Activated CD4-positive, alpha-beta T cell treated with anti-CD3 and anti-CD28 coated beads for 36 hours (primary cell): ENCODE measurements around the gene LAMA3. TPM values are rescaled to one million over a fixed set of nuclear protein-coding genes. Genes with fewer than 3 reads are reported as not detected.

Experiments
- ATAC-seq: fragments of 200-7000 bp; cut with Tn5 transposase; one replicate; pipeline ENCODE4 v1.10.0; 2021; ENCODE audit warnings: mild to moderate bottlenecking, moderate library complexity
- CTCF ChIA-PET: fragments of 350-600 bp; sonication (Branson Sonifier 250); formaldehyde crosslinking; loops from one replicate; lab custom pipeline; 2021; ENCODE audit warnings: antibody characterized with exemption; lab: Charles Lee
- POLR2A ChIA-PET: fragments of 350-600 bp; sonication (Branson Sonifier 250); formaldehyde crosslinking; loops from one replicate; lab custom pipeline; 2021; ENCODE audit warnings: antibody characterized with exemption, inconsistent platforms; lab: Charles Lee
- DNase-seq: peaks from one replicate; pipeline ENCODE4 v3.0.0-alpha.2; 2020
- H3K27ac Mint-ChIP-seq: one replicate; pipeline ENCODE4 v1.8.0; 2021; ENCODE audit warnings: mixed read lengths
- H3K27me3 Mint-ChIP-seq: one replicate; pipeline ENCODE4 v1.8.0; 2021; ENCODE audit warnings: mixed read lengths
- H3K36me3 Mint-ChIP-seq: one replicate; pipeline ENCODE4 v1.8.0; 2021; ENCODE audit warnings: low read depth, mixed read lengths
- H3K4me1 Mint-ChIP-seq: one replicate; pipeline ENCODE4 v1.8.0; 2021; ENCODE audit warnings: mixed read lengths
- H3K4me3 Mint-ChIP-seq: one replicate; pipeline ENCODE4 v1.8.0; 2021; ENCODE audit warnings: mild to moderate bottlenecking, moderate library complexity, mixed read lengths
- H3K9me3 Mint-ChIP-seq: one replicate; pipeline ENCODE4 v1.8.0; 2021; ENCODE audit warnings: low read depth, mixed read lengths
- intact Hi-C, 2 experiments: fragments of 100-400 bp; cut with DNase I in 1 of 2; cut with micrococcal nuclease in 1 of 2; formaldehyde crosslinking; loops; one replicate each; pipeline versions ENCODE4 v1.14.2 to v1.15.1; 2022 to 2024; cut with DNase I, micrococcal nuclease
- total RNA-seq, 2 experiments: library from RNA; stranded (reverse); gene quantifications; one replicate each; pipeline ENCODE4 v1.2.3, GENCODE V29; 2021

Gene LAMA3
- total RNA-seq, 2 experiments from 2014 or later = 0.07 to 0.09 TPM

GRCh38 chr18:23824669-23825068 lies 135.4 kb downstream of the LAMA3 start:
- Mint-ChIP-seq H3K27ac (no peak overlapping the region), H3K4me3 (no peak overlapping the region), H3K27me3 (peaks cover 2% of the 10 kb centered on the region), H3K36me3 (no peaks in the 10 kb centered on the region), H3K4me1 (peaks cover 46% of the 10 kb centered on the region), H3K9me3 (no peaks in the 10 kb centered on the region)
- ATAC-seq = peak; percentile 68
- POLR2A ChIA-PET = no interaction called here
- CTCF ChIA-PET = interaction anchor here (1.2 to 1.6 kb wide), 3 partner anchors 13 to 94 kb away, joined by 3 to 4 read pairs (median 4); no protein-coding TSS in a partner anchor
- DNase-seq = no peak
- intact Hi-C loops = loop anchor here (1.0 to 5.0 kb wide), 3 partner anchors 93 to 295 kb away; no protein-coding TSS in a partner anchor

- Mint-ChIP-seq H3K27ac (no peak overlapping the region), H3K4me1 (peaks cover 46% of the 10 kb centered on the region)
- CTCF ChIA-PET = interaction anchor here (0.6 to 1.6 kb wide), 3 partner anchors 12 to 507 kb away, joined by 3 to 5 read pairs (median 3); no protein-coding TSS in a partner anchor
Observed at GRCh38 chr18:23825496-23825895, 136.2 kb downstream of the LAMA3 start.

GRCh38 chr18:23825978-23826405 lies 136.7 kb downstream of the LAMA3 start:
- Mint-ChIP-seq H3K36me3 (no peaks in the 10 kb centered on the region), H3K27me3 (peaks cover 2% of the 10 kb centered on the region), H3K4me1 (peaks cover 46% of the 10 kb centered on the region), H3K4me3 (peak overlapping the region; percentile 13), H3K9me3 (no peaks in the 10 kb centered on the region), H3K27ac (peak overlapping the region; percentile 70)
- peak; percentile 21 for DNase-seq
- POLR2A ChIA-PET = no interaction called here
- ATAC-seq = peak; percentile 32
- CTCF ChIA-PET = interaction anchor here (1.4 to 1.6 kb wide), 2 partner anchors 12 to 88 kb away, joined by 3 to 5 read pairs; no protein-coding TSS in a partner anchor
- intact Hi-C loops = loop anchor here (2.0 to 5.0 kb wide), 3 partner anchors 91 to 187 kb away; no protein-coding TSS in a partner anchor

More at GRCh38 chr18:23825496-23825895, 136.2 kb downstream of the LAMA3 start:
- DNase-seq (no peak), ATAC-seq (no peak)
- no peaks in the 10 kb centered on the region for H3K36me3 Mint-ChIP-seq
- no peak overlapping the region for H3K4me3 Mint-ChIP-seq
- intact Hi-C loops = loop anchor here (2.0 to 5.0 kb wide), 2 partner anchors 92 to 93 kb away; no protein-coding TSS in a partner anchor
- POLR2A ChIA-PET = no interaction called here
- H3K27me3 Mint-ChIP-seq = peaks cover 2% of the 10 kb centered on the region
- no peaks in the 10 kb centered on the region for H3K9me3 Mint-ChIP-seq

GRCh38 chr18:23826850-23827620 lies 137.8 kb downstream of the LAMA3 start:
- Mint-ChIP-seq H3K4me3 (no peak overlapping the region), H3K27ac (no peak overlapping the region), H3K4me1 (peaks cover 46% of the 10 kb centered on the region), H3K36me3 (no peaks in the 10 kb centered on the region), H3K27me3 (peaks cover 2% of the 10 kb centered on the region), H3K9me3 (no peaks in the 10 kb centered on the region)
- ChIA-PET CTCF (no interaction called here), POLR2A (no interaction called here)
- intact Hi-C loops = loop anchor here (2.0 to 5.0 kb wide), 2 partner anchors 90 to 186 kb away; no protein-coding TSS in a partner anchor
- DNase-seq = no peak
- ATAC-seq = no peak

- ATAC-seq = no peak
- peaks cover 46% of the 10 kb centered on the region for H3K4me1 Mint-ChIP-seq
- DNase-seq = no peak
- H3K9me3 Mint-ChIP-seq = no peaks in the 10 kb centered on the region
- H3K4me3 Mint-ChIP-seq = no peak overlapping the region
- intact Hi-C loops = loop anchor here (2.0 to 5.0 kb wide), 3 partner anchors 90 to 227 kb away; no protein-coding TSS in a partner anchor
- no peaks in the 10 kb centered on the region for H3K36me3 Mint-ChIP-seq
- peaks cover under 1% of the 10 kb centered on the region for H3K27me3 Mint-ChIP-seq
- POLR2A ChIA-PET = interaction anchor here (0.6 to 1.1 kb wide), 2 partner anchors 226 to 311 kb away, joined by 3 read pairs; partner anchors contain the start of gene CABYR
- H3K27ac Mint-ChIP-seq = no peak overlapping the region
- CTCF ChIA-PET = interaction anchor here (1.7 to 2.2 kb wide), 2 partner anchors 11 to 14 kb away, joined by 5 to 6 read pairs; no protein-coding TSS in a partner anchor
Observed at GRCh38 chr18:23827681-23828080, 138.4 kb downstream of the LAMA3 start.

- POLR2A ChIA-PET = interaction anchor here (0.7 to 1.1 kb wide), 3 partner anchors 201 to 227 kb away, joined by 3 read pairs; no protein-coding TSS in a partner anchor
- Mint-ChIP-seq H3K27me3 (no peaks in the 10 kb centered on the region), H3K36me3 (no peaks in the 10 kb centered on the region), H3K9me3 (no peaks in the 10 kb centered on the region), H3K27ac (no peak overlapping the region), H3K4me1 (peaks cover 46% of the 10 kb centered on the region), H3K4me3 (no peak overlapping the region)
- ATAC-seq (peak; percentile 94), DNase-seq (peak; percentile 48)
- CTCF ChIA-PET = interaction anchor here (0.6 to 2.2 kb wide), 7 partner anchors 10 to 287 kb away, joined by 3 to 6 read pairs (median 3); no protein-coding TSS in a partner anchor
- intact Hi-C loops = loop anchor here (2.0 to 5.0 kb wide), 2 partner anchors 89 to 226 kb away; no protein-coding TSS in a partner anchor
Observed at GRCh38 chr18:23828426-23828825, 139.2 kb downstream of the LAMA3 start.

GRCh38 chr18:23832911-23833310 lies 143.7 kb downstream of the LAMA3 start:
- ATAC-seq (no peak), DNase-seq (no peak)
- no peak overlapping the region for H3K4me3 Mint-ChIP-seq
- no peak overlapping the region for H3K27ac Mint-ChIP-seq
- ChIA-PET CTCF (no interaction called here), POLR2A (no interaction called here)
- peaks cover 12% of the 10 kb centered on the region for H3K4me1 Mint-ChIP-seq
- no peaks in the 10 kb centered on the region for H3K36me3 Mint-ChIP-seq
- no peaks in the 10 kb centered on the region for H3K27me3 Mint-ChIP-seq
- H3K9me3 Mint-ChIP-seq = no peaks in the 10 kb centered on the region
- intact Hi-C loops = no loop called here

DNA sequence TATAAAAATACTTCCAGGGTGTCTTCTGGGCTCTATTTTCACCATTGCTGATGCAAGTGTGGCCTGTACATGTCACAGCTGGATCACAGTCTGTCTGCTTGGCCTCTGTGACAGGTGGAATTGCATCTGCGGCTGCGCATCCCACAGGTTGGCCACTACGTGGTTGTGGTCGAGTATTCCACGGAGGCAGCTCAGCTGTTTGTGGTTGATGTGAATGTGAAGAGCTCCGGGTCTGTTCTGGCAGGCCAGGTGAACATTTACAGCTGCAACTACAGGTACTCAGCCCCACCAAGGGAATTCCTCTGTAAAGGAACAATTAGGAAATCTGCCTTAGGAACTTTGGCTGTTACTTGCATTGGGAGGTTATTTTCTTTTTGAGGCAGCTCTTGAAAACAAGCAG lies 144.5 kb downstream of the LAMA3 start:
- Mint-ChIP-seq H3K27ac (no peak overlapping the region), H3K9me3 (no peaks in the 10 kb centered on the region), H3K4me1 (peaks cover 7% of the 10 kb centered on the region), H3K27me3 (no peaks in the 10 kb centered on the region), H3K36me3 (no peaks in the 10 kb centered on the region), H3K4me3 (no peak overlapping the region)
- intact Hi-C loops = no loop called here
- ATAC-seq (no peak), DNase-seq (no peak)
- ChIA-PET POLR2A (no interaction called here), CTCF (no interaction called here)

GRCh38 chr18:23835091-23835490 lies 145.8 kb downstream of the LAMA3 start:
- Mint-ChIP-seq H3K36me3 (no peaks in the 10 kb centered on the region), H3K27ac (no peak overlapping the region), H3K9me3 (no peaks in the 10 kb centered on the region), H3K27me3 (no peaks in the 10 kb centered on the region), H3K4me3 (no peak overlapping the region), H3K4me1 (peaks cover 7% of the 10 kb centered on the region)
- POLR2A ChIA-PET = no interaction called here
- intact Hi-C loops = no loop called here
- DNase-seq = no peak
- peak; percentile 48 for ATAC-seq
- CTCF ChIA-PET = no interaction called here

DNA sequence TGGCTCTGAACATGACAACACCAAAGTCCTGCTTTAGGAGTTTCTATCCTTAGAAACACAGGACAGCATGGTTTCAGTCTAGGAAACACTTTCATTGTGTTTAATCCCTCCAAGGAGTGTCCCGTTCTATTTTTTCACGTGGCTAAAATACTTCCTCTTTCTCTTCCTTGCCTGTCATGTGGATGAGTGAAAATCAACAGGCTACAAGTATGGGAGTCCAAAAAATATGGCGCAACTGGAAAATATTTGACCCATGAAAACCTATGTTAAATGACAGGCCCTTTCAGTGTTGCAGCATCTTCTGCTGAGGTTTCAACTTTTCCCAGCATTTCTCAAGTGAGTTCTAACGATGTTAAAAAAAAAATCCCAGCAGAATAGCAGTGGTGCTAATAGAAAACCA lies 146.3 kb downstream of the LAMA3 start:
- DNase-seq (no peak), ATAC-seq (no peak)
- Mint-ChIP-seq H3K4me1 (peaks cover 7% of the 10 kb centered on the region), H3K4me3 (no peak overlapping the region), H3K9me3 (no peaks in the 10 kb centered on the region), H3K27ac (no peak overlapping the region), H3K36me3 (no peaks in the 10 kb centered on the region), H3K27me3 (no peaks in the 10 kb centered on the region)
- POLR2A ChIA-PET = no interaction called here
- CTCF ChIA-PET = no interaction called here
- intact Hi-C loops = no loop called here

DNA sequence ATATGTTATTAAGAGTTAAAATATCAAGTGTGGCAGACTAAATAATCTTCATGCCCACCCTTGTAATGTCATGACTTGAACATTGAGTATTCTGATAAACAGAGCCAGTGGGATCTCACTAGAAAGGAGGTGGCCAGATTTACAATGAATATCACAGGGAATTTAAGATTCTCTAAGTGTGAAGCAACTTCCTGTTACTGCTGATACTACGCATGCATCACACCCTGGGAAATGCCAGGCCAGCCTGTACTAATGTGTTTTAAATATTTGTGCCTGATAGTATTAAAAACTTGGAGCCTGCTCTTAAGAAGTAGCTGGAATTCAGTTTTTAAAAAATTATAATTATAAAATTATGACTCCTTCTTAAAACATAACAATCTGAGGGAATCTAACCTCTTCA lies 148.3 kb downstream of the LAMA3 start:
- DNase-seq = no peak
- Mint-ChIP-seq H3K9me3 (no peaks in the 10 kb centered on the region), H3K4me3 (no peak overlapping the region), H3K4me1 (peaks cover 7% of the 10 kb centered on the region), H3K27me3 (no peaks in the 10 kb centered on the region), H3K27ac (no peak overlapping the region), H3K36me3 (no peaks in the 10 kb centered on the region)
- no peak for ATAC-seq
- ChIA-PET CTCF (interaction anchor here (1.3 to 1.5 kb wide), 3 partner anchors 12 to 133 kb away, joined by 3 to 5 read pairs (median 4); no protein-coding TSS in a partner anchor), POLR2A (no interaction called here)
- intact Hi-C loops = no loop called here
